ENCODE measurements around the gene KLF9.

The KLF9 gene

GRCh38 chr9:70421272-70422180, 7.1 kb upstream of the KLF9 start:
- DNase-seq = no peak

- DNase-seq = peak; percentile 75
Measured at GRCh38 chr9:70420441-70421271, 6.2 kb upstream of the KLF9 start.

DNA sequence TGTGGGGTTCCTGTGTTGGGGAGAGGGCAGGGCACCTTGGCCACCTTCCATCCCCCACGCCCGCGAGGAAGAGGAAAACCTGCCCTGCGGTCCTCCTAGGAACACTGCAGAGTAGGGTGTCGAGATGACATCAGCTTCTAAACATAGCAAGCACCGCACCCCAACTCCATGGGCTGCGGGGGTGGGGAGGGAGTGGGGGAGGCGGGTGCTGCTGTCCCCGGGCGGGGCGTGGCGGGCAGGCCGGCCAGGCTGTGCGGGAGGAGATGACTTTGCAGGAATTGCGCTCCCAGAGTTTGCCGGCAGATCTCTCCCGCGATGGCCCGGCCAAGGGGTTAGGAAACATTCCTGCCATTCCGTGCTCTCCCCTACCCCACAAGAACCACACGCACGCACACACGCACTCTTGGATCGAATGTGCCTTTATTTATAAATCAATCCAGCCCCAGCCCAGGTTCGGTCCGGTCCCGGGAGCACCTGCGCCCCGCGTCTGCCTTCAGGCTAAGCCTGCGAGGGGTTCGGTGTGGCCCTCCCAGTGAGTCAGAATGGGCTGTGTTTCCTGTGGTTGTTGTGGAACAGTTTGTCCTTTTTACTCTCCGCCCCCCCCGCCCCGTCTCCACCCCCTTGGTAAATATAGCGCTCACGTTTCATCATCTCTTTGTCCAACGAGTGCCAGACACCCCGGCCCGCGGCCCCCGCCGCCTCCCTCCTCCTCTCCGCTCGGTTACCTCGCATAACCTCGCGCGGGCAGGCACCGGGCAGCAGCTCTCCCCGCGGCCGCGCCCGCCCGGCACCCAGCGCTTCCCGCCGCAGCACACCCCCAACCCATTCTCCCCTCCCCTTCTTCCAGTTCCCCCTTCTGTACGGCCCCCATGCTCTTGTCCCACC, 5.3 kb upstream of the KLF9 start:
- DNase-seq = peak; percentile 87

DNA sequence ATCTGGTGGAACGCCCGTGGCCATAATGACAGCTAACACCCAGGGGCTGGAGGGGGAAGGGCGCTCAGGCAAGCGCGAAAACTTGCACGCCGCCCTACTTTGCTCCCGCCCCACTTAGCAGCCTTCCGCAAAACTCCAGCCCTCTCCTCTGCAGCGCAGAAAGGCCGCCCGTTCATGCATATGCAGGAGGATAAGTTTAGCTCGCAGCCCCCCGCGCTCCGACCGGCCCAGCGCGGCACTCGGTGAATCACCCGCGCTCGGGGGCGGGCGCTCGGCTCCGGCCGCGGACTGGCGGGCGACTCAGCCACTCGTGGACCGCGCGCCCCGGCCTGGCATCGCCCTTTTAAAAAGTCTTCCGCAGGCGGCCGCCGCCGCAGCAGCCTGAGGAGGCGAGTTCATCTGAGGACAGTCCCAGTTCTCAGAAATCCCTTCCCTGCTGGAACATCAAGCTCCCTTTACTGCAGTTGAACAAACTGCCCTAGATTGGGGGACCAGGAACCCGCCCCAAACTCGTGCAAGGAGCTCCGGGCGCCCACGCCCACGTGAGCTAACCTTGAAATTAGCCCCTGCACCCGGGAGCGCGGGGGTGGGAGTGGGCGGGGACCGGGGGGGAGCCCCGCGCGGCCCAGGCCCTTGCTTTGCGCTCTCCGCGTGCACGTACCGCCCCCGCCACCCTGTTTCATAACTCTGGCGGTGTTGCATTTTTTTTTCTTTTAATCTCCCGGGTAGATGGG, 4.5 kb upstream of the KLF9 start:
- peak; percentile 91 for DNase-seq

GRCh38 chr9:70415476-70415875, 1.0 kb upstream of the KLF9 start:
- DNase-seq = no peak

- no peak for DNase-seq
Measured at GRCh38 chr9:70415041-70415440, 584 bp upstream of the KLF9 start.

DNA sequence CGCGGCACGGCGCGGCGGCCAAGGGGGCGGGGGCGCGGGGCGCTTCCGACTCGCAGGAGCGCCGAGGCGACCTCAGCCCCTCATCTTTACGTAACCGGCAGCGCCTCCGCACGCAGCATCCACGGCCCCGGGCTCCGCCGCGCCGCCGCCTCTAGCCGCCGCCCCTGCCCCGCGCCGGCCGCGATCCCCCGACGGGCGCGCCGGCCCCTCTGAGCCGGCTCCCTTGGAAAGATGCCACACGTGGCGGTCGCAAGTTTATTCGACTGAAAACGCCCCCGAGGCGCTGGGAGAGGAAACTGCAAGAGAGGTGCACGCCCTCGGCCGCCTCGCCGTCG, 1.0 kb downstream of the KLF9 start:
- no peak for DNase-seq

GRCh38 chr9:70412832-70413463, 1.5 kb downstream of the KLF9 start:
- peak; percentile 72 for DNase-seq

DNA sequence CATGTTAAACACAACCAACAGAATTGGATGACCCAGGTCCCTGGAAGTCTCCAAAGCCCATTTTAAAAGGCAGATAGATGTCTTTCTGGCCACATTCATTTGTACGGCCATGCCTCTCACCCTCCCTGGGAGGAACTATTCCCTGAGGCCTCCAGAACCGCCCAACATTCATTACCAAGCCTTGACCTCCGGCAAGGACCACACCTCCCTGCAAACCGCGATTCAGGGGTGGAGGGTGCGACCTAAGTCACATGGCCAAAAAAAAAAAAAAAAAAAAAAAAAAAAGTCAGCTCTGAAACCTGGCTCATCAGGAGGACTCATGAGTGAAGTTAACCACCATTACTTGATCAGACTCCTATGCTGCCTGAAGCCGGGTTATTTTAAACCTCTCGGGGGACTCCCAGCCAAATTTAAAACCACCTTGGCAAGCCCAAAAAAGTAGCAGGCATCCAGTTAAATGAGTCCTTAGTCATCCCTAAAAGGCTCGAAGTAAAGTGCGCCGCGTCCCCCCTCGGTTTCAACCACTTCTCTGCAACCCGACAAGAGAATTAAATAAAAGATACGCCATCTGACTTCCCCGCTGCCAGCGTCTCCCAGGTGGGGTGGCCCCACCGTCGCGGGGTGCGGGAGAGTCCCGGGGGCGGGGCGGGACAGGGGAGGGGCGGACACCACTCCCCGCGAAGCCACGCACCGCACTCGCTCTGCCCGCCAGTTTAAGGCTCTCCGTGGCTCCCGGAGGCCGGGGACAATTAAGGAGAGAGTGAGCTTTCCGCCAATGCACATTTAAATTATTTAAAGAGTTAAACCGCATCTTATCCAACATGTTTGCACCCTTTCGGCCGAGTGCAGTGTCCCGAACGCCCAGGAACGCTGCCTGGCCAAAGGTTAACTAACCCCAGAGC, 2.3 kb downstream of the KLF9 start:
- DNase-seq = peak; percentile 83

DNA sequence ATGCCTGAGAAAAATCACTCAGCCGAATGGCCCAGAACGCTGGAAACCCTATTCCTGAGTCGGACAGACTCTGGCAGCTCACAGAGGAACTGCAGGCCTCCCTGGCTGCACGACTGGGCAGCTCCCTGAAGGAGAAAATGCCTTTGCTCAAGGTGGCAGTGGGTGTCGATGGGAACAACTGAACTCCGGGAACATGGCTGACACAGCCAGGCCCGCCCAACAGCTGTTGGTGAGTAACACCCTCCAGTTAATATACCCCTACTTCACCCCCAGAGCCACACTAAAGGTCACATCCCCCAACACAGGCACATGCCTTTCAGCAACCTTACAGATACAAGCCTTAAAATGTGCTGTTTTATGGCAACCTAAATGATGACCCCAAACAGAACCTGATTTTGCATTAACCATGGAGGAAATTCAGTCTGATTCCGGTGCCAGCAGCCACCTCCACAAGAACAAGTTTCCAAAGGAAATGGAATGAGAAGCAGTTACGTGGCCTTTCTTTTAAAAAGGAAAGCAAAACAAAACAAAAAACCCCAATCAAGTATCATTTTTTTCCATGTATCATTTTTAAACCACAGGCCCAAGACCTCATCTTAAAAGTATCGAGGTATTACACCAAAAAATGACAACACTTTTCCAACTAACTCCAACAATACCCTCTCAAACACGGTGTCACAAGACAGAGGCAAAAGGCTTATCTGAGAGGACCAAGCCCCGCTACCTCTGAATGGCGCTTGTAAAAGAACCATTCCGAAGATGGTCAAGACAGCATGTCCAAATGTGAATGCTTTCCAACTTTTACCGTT, 3.1 kb downstream of the KLF9 start:
- DNase-seq = peak; percentile 63

DNA sequence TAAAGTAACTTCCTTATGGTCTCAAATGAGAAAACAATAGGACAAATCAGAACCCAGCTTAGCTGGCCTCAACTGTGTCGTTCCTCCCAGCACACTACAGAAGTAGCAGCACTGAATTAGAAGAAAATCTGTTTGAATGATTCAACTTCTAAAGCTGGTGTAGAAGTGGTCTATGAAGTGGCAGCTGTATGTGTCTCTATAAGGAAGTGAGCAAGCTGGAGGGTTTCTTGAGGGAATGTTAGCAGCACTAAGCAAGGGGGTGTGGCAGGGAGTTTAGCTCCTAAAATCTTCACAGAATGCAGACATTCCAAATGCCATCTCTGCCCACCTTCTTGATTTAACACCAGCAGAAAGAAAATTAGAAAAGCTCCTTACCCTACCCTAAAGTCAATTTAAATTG, 4.1 kb downstream of the KLF9 start:
- no peak for DNase-seq

DNA sequence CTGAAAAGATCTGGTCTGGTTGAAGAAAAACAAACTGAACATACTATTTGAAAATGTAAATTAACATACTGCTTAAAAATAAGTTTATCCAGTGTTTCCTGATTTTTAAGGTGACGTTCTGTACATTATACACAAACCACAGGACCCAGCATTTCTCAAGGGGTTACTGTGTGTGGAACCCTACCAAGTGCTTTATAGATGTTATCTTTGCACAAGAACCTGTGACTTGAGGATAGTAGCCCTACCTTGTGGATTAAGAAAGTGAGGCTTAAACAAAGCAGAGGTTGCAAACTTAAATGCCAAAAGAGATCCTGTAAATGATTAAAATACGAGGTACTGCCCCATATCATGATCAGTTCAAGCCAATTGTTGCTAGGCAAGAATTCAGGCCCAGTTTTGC, 4.7 kb downstream of the KLF9 start:
- no peak for DNase-seq

DNA sequence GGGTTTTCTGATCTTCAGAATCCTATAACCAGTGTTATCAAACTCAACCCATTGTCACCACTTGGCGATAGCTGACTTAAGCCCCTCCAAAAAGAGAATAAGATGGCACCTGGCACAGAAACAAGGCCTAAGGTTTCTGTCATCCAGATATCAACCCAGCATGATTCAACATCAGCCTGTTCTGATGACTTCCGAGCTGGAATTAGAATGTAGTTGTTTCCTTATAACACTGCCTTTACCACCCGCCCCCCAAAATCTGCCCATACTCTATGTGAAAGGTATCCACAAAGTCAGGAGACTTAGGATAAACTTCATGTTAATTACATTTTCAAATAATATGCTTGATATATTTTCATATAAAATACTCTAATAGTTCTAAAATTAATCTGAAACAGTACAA, 5.2 kb downstream of the KLF9 start:
- no peak for DNase-seq

DNA sequence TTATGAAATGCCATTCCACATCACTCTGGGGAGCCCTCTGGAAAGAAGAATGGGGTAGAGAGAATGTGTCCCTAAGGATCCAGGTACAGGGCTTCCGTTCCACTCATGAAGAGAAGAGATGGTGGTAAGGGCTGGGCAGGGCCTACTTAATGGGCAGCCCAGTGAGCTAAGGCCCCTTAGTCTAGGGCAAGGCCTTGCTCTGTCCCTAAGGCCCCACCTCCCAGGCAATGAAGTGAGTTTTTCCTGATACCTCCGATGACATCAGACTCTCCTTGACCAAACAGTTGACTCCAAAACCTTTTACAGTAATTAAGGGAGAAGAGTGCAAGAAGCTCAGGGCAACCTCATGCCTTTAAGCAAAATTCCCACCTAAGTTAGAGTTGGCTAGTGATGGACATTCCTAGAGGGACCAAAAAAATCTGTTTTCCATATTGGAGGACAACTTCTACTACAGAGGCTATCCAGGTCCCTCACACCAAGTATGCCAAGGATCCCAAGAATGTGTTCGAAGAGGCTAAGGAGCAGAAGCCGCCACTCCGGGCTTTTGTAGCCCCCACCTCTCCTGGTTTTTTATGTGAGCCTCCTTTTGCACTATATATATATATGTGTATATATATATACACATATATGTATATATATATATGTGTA, 5.9 kb downstream of the KLF9 start:
- no peak for DNase-seq

DNA sequence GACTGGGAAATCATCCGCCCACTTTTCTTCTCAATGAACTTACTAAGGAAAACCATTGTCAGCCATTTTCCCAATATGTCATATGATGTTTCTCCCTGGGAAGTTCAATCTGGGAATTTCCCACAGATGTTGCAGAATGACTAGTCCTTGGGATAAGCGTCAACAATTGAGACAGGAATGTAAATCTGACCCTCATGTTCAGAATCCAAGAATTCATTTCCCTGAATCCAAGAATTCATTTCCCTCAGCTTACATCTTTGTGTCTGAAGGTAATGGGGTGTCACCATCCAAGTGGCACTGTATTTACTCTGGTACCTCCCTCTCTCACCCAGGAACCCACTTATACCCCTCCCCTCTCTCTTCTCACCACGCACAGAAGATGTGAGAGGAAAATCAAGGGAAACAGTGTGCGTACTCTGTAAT, 7.4 kb downstream of the KLF9 start:
- DNase-seq = no peak

- no peak for DNase-seq
Measured at GRCh38 chr9:70406434-70406862, 8.0 kb downstream of the KLF9 start.

- no peak for DNase-seq
Measured at GRCh38 chr9:70405808-70406433, 8.5 kb downstream of the KLF9 start.

DNA sequence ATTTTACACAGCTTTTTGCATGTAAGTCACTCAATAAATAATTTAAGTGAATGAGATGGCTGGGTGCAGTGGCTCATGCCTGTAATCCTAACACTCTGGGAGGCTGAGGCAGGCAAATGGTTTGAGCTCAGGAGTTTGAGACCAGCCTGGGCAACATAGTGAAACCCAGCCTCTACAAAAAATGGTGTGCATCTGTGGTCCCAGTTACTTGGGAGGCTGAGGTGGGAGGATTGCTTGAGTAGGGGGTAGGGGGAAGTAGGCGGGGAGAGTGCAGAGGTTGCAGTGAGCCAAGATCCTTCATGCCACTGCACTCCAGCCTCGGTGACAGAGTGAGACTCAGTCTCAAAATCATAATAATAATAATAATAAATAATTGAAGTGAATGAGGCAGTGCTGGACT, 10.2 kb downstream of the KLF9 start:
- no peak for DNase-seq

DNA sequence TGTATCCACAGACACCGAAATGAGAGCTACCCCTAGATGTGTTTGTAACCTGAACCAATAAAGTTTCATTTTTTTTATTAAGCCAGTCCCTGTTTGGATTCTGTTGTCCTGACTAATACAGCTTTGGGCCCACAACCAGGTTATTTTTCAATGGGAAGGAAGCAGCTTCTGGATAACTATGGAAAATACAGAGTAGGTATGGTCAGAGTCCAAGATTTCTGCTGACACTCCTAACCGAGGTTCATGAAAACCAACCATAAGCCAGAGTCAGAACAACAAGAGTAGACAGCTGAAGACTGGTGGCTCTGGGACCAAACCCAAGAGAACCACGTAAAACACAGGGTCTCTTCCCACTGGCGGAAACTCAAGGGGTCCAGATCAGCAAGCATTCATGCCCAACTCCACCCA, 10.8 kb downstream of the KLF9 start:
- DNase-seq = no peak
